NCI-H1694 treated with DMSO at 0.1 percent for 48 hours (cell line): Measurements from ENCODE around the gene DRGX.

ENCODE experiments used
- DNase-seq: peaks from one replicate; lab custom pipeline; 2025; lab: John Stamatoyannopoulos, UW

DRGX gene

DNA sequence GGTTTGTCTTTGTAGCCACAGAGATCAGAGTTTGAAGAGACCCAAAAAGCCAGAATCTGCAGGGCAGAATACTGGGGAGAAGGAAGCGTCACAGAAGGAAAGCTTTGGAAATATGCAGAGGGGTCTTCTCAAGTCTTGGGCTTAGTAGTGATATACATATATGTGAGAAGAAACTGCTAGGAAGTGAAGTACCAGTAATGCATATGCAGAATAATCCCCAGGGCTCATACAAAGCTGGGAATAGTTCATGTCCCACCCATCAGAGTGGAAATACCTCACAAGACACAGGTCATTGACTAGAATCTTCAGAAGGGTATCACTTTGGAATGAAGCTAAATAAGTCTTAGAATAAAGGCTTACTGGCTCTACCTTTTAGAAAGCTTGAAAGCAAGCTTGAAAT lies 57.3 kb downstream of the DRGX start:
- DNase-seq: no peak

DNA sequence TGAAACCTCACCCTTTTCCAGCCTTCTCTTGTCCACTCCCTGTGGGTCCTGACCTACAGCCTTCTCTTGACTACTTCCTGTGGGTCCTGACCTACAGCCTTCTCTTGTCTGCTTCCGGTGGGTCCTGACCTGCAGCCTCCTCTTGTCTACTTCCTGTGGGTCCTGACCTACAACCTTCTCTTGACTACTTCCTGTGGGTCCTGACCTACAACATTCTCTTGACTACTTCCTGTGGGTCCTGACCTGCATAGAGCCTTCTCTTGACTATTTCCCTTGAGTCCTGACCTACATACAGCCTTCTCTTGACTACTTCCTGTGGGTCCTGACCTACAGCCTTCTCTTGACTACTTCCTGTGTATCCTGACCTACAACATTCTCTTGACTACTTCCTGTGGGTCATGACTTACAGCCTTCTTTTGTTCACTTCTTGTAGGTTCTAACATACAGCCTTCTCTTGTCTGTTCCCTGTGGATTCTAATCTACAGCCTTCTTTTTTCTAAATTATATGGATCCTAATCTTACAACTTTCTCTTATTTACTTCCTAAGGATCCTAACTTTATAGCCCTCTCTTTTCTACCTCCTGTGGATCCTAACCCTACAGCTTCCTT lies 60.4 kb downstream of the DRGX start:
- no peak for DNase-seq

DNA sequence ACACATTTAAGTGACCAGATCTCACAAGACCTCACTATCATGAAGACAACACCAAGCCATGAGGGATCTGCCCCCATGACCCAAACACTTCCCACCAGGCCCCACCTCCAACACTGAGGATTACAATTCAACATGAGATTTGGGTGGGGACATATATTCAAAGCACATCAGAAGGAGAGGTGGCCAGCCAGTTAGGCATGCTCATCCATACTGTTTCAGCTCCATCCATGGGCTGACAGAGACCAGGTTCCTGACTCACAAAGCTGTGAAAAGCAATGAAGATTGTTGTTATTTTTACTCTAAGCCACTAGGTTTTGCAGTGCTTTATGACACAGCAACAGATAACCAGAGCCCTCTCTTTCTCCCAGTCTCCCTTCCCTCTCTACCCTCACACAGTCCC lies 60.9 kb downstream of the DRGX start:
- no peak for DNase-seq

DNA sequence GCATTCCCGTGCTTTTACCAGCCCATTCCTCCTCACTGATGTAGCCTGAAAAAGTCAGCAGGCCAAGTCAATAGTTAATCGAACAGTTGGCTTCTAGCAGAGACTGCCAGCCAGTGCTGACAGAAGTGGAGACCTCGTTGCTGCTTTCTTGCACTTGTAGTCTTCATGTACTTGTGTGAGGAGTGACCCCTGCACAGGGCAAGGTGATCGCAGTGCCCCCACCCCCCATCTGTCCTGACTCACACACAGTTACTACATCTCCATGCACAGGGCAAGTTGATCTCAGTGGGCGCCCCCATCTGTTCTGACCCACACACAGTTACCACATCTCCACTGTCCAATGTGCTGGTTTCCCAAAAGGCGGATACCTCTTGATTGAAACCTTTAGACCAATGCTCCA lies 62.7 kb downstream of the DRGX start:
- DNase-seq: no peak

DNA sequence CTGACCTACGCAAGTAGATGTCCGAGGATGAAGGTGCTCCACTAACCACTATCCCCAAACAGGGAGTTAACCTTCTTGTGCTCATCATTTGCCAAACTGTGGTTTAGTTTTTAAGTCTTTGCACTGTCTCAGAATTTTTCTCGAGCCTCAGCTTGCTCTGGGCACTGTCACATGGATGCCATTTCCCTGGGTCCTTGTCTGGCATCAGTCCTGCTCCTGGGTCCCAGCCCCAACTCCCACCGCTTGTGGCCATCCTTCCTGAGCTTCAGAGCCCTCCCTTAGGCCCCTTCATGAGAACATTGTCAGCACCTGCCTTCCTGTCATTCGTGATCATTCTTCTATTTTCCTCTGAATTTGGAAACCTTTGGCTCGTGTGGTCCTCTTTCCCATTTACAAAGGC lies 63.1 kb downstream of the DRGX start:
- no peak for DNase-seq

DNA sequence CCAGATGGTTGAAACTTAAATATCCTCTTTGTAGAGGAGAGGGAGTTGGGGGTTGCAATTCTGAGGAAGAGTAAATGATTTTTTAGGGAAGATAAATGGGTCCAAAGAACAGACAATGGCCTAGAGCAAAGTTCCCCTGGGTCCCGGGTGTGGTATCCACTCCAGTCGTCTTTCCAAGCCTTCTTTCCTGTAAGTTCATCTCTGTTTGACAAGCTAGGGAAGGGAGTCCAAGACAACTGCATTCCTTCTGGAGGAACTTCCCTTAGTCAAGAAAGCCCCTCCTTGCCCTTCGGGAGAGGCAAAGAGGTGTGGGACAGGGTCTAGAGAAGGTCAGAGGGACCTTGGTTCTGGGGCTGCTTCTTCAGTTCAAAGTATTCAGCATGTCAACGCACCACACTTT lies 63.6 kb downstream of the DRGX start:
- no peak for DNase-seq

DNA sequence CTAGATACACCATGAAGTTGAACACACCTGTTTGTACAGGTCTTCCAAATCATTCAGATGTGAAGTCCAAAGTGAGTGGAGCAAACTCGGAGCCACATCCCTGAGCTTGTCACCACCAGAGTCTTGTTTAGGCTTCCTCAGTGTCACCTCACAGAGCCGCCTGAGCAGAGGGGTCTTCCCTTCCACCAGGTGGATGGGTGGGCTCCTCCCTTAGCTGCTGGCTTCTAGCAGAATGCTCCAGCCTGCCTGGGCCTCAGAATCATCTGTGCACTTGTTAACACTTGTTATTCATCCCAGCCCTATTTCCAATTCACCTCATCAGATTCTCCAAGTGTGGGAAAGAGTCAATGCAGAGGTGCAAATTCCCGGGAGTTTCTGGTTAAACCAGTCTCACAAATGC lies 64.5 kb downstream of the DRGX start:
- no peak for DNase-seq

DNA sequence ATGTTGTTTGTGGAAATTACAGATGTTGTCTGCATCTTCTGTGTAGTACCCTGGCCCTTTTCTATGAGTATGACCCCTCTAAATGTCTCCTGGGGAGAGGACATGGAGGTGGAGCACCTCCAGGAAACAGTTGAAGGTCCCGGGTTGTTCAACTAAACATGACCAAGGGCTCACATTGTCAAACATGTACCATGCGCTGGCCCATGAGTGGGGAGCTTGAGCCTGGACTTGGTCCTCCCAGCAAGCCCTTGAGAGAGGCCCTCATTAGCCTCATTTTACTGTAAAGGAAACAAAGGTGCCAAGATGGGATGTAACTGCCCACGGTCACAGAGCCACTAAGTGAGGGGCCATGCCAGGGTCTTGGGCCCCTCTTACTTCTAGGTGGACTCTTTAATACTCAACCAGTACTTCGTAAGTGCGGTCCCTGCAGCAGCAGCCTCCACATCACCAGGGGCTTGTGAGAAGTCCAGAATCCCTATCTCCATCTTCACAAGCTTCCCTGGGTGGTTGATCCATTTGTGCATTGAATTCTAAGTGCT lies 65.7 kb downstream of the DRGX start:
- DNase-seq: no peak

DNA sequence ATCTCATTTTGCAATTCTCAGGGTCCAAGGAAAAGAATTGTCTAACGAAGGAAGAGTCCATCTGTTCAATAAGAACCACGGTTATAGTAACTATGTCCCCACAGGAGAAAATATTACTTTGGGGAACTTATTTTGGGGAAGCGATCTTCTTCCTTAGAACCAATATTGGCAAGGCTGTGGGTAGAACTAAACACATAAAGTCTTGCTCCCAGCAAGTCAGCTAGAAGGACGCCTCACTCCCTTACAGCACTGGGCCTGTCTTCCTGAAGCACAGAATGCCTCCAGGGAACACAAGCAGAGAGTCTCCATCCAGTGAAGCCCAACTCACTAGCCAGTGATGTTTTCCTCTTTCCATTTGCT lies 66.8 kb downstream of the DRGX start:
- no peak for DNase-seq

DNA sequence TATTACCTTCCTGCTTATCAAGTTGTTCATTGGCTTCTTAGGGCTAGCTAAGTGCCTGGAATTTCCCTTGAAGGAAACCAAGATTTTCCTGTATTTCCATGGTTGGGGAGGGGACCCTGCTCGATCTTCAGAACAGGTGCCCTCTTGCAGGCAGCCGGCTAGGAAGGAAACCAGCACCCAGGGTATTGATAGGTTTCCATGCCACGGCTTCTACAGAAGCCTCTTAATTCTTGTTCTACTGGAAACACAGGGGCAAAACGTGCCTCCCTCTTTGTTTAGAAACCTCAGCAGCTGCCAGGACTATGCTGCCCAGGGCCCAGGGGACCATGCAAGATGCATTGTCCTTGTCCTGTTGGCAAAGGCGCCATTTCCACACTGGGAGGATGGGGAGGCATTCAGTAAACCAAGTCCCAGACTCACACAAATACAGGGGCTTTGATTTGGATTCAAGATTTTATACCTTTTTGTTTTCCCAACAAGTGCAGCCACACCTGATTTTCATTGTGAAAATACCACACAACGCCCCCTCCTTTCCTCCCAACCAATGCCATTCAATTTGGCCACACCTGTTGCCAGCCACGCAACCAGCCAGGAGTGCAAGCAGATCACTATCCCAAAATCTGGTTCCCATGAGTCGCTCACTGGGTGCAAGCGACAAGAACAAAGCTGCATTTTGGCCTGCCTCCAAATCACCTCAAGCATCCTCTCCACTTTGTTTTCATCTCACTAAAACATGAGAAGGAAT lies 67.3 kb downstream of the DRGX start:
- no peak for DNase-seq

DNA sequence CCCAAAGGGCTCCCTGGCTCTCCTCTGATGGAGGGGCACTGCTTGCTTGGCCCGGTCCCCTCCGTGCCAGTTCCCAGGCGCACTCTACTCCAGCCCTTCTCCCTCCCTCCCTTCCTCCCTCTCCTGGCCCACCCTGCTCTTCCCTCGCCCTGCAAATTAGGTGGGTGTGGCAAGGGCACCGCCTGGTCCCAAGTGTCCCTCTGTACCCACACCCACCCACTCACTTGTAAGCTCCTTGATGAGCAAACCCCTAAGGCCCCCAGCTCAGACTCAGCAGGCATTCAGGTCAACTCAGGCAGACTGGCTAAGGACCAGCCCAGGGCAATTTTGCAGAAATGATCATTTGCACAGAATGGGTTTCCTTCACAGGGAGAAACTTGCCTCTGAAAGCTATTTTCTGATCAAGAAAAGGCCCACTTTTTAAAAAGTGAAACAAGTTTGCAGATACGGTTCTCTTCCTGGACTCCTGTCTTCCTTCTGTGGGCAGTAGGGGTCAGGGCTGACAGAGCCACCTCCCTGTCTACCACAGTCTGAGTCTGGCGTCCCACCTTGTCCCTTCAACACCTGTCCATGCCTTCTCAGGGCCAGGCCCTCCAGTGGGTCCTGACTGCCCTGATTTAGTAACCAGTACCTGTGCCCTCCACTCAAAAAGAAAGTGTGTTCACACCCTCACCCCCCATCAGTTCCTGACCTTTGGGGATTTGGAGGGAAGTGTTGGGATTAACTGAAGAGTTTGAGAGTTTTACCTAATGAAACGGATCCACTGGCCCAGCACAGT lies 68.7 kb downstream of the DRGX start:
- no peak for DNase-seq

DNA sequence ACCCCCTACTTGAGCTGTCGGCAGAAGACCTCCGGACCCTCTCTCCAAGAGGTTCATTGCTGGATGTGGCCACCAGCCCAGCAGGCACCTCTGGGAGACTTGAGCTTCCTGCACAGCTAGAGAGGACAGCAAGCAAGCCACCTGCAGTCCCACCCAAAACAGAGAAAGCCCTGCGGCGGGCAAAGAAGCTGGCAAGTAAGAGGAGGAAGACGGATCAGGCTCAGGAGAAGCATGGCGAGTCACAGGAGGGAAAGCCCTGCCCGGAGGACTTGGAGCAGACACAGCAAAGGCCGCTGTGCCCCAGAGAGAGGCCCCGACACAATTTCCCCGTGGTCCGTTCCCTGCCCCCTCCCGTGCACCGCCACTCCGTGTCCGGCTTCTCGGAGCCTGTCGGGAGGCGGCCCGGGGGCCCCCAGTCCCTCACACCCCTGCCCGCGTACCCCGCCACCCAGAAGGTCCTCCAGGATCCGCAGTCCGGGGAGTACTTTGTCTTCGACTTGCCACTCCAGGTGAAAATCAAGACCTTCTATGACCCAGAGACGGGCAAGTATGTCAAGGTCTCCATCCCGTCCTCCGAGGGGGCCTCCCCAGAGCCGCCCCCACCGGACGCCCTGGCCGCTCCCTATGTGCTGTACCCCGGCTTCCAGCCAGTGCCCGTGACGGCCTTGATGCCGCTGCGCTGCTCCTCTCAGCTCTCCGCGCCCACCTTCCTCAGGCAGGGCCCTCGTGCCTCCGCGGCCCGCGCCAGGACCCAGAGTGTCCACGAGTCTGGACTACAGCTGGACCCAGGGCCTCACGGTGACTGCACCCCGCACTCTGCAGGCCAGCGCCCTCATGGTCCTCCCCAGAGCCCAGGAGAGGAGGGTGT lies 69.7 kb downstream of the DRGX start:
- DNase-seq: no peak

DNA sequence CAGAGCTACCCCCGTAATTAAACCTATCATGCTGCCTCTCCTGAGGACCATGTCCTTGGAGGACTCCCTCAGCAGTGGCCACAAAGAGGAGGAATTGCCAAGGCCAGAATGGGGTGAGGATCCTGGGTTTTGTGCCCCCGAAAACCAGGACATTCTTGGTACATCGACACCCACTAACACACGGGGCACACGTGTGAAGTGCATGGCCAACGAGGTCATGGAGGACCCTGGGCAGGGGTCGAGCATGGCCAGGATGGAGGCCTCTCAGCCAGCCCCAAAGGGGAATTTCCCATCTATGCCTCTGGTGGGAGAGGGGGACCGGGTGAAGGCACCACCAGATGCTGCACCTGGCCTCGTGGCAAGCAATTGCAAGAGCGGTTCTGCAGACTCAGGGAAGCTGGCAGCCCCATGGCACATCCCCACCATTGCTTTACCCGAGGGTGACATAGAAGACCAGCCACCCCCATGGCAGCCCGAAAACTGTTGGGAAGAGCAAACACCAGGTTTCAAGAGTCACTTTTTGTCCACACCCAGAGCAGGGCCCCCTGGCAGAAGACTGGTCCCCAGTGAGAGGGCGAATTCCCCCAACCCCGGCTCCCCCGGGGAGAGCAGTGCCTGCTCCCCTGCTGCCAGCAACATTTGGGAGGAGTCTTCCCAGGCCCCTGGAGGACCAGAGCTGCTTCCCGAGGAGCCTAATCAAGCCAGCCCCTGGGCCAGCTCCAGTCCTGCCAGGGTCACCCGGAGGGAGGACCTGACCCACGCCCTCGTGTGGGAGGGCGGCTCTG lies 70.6 kb downstream of the DRGX start:
- DNase-seq: no peak

DNA sequence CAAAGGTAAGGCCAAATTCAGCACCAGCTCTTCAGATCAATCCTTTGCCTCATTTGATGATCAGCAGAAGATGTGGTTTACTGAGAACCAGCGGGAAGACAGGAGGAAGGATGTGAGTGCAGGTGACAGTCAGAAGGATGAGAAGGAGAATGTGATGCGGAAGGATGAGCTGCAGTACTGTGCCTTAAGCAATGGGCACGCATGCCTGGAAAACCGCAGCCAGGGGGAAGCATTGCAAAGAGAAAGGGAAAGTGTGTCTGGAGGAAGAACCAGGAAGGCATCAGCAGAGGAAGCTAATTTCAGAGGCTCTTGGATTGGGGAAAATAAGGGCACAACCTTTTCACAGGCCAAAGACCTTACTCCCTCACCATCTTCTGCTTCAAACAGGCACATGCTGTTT lies 71.2 kb downstream of the DRGX start:
- DNase-seq: no peak

DNA sequence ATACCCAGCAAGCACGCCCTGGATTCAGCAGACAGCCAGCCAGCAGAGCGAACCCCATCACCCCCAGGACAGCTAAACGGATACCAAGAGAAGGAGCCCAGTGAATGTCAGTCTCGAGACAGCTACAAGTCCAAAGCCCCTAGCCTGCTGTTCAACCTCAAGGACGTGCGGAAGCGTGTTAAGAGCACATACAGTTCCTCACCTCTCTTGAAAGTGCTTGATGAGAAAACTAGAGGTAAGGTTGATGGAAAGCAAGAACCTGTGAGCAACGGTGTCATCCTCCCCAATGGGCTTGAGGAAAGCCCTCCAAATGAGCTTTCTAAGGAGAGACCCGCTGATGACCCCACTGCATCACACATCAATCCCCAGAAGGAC lies 72.0 kb downstream of the DRGX start:
- DNase-seq: no peak

DNA sequence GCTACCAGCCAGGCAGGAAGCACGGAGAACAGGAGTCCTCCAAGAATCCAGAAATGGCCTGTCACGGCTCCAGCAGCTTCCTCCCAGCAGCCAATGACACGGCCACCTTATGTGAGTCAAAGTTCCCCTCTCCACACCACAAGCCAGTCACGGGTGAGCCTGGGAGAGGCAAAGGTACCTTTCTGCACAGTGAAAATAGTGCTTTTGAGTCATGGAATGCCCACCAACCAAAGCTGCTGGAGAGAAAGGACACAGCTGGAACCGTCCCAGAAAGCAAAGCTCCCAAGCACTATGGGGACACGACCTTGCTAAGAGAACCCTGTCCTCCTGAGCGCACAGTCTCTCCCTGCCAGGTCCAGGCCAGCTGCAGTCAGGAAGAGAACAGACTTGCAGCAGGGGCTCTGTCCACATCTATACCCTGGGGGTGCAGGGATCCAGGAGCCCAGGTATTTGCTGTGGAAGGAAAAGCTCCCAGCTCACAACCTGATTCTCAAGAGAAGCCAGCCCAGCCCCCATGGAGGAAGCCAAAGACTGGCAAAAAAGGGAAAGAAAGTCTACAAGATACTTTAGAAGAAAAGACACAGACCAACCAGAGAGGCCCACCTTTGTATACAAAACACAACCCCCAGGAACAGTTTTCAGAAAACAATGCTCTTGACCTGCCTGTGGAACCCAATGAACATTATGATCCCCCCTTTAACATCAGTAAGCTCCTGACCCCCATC lies 72.6 kb downstream of the DRGX start:
- no peak for DNase-seq

DNA sequence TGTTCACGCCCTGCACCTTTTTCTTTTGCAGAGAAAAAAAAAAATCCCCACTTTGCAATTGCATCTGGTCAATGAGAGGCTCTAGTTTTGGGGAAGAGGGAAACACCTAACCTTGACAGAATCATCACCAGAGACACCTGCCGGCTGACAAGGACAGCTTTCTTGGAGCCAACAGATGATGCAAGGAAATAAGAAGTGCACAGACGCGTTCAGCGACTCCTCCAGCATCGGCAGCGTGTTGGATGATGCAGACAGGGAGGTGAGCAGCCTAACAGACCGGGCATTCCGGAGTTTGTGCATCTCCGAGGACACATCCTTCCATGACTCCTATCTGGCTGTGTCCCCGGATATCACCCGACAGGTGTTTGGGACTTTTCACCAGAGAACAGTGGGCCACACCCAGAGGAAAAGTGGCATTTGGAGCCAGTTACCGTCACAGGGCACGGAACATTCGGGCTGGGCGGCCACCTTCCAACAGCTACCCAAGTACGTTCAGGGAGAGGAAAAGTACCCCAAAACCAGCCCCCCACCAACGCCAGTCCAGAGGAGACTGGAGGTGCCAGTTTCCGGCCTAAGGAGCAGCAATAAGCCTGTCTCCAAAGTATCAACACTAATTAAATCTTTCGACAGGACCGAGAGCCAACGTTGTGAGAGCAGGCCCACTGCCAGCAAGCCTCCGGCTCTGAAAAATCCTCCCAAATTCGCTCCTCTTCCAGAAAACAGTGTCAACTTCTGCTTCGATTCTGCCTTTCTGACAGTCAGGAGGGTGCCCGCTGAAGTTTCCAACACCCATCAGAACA lies 73.3 kb downstream of the DRGX start:
- DNase-seq: no peak

DNA sequence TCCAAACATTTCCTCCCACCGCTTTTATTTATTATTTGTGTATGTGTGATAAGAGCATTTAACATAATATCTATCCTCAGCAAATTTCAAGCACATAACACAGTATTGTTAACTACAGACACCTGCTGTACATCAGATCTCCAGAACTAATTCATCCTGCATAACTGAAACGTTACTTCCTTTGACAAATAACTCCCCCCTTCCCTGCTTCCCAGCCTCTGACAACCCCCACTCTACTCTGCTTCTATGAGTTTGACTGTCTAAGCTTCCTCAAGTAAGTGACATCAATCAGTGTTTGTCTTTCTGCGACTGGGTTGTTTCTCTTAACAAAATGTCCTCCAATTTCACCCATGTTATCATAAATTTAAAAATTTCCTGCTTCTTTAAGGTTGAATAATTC lies 74.9 kb downstream of the DRGX start:
- DNase-seq: no peak

DNA sequence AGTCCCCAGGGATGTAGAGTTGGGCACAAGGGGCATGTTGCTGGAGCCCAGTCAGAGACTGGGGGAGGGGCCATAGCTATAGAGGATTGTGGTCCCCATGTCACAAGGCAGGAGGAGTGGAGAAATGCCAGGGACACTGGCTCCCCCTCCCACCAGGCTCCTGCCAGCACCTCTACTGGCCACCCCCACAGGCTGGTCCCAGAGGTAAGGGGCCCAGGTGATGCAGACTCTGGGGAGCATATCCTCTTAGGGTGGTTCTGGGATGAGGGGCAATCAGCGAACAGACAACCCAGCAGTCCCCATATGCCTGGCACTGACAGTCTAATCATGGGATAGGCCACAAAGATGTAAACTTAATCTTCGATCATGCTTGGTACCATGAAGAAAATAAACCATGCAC lies 75.7 kb downstream of the DRGX start:
- DNase-seq: no peak

DNA sequence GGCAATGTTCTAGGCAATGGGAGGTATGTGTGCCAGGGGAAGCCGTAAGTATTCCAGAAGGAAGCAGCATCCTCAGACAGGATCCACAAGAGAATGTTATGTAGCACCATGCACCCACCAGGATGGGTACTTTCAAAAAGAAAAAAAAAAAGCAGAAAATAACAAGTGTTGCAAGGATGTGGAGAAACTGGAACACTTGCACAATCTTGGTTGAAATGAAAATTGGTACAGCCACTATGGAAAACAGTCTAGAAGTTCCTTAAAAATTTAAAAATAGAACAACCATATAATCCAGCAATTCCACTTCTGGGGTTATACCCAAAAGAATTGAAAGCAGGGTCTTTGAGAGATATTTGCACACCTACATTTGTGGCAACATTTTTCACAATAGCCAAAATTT lies 76.7 kb downstream of the DRGX start:
- no peak for DNase-seq
